ENCODE measurements around the gene RIN3.

Gene RIN3

GRCh38 chr14:92487513-92488133, 26.0 kb upstream of the RIN3 start:
- FAIRE-seq: no peak

GRCh38 chr14:92489394-92490238, 24.0 kb upstream of the RIN3 start:
- FAIRE-seq: no peak

- no peak for FAIRE-seq
Measured at GRCh38 chr14:92490239-92490959, 23.2 kb upstream of the RIN3 start.

GRCh38 chr14:92491782-92492181, 21.8 kb upstream of the RIN3 start:
- FAIRE-seq: no peak

- FAIRE-seq: no peak
Measured at GRCh38 chr14:92492258-92492657, 21.3 kb upstream of the RIN3 start.

DNA sequence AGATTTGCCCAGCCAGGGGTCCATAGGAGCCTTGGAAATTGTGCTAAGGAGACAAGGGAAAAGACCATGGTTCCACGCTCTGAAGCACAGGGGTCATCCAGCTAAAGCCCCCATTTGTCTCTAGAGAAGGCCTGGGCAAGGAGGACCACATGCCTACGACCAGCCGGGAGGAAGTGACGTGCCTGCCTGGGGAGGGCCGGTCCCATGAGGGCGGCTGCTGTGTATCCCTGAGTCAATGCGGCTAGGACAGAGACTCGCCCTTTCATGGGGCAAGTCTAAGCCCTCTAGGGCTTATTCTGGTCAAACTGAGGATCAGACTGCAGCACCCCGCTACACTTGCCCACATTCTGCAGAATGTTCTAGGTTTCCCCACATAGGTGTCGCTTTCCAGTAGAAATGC, 20.6 kb upstream of the RIN3 start:
- FAIRE-seq: no peak

DNA sequence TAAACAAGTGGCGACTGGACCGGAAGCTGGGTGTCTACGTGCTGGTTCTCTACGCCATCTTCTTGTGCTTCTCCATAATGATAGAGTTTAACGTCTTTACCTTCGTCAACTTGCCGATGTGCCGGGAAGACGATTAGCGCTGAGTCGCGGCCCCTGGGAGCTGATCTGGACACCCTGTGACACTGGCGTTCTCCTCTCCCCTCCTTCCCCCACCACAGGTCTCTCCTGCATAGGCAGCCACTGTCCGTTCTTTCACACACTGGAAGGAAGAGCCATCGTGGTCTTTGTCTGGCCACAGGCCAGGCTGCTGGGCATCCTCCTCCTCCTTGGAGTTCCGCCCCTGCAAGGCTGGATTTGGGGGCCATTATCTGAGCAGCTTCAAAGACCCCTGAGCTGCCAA, 20.1 kb upstream of the RIN3 start:
- no peak for FAIRE-seq

GRCh38 chr14:92494512-92494911, 19.1 kb upstream of the RIN3 start:
- FAIRE-seq: no peak

DNA sequence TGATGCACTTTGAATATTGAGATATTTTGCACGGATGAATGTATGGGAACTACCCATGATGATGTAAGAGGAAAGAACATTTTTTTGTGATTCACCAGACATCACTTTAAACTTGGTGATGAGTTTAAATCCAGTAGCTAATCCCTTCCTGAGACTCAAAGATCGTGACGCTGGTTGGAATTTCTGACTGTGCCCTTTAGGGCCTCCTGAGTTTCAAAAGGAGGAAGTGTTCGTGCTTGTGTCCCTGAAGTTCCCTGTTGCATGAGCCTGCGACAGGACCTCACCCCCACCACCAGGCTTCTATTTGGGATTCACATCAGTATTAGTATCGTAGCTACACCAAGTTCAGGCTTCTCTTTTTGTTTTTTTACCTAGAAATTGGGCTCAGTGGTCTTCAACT, 18.6 kb upstream of the RIN3 start:
- FAIRE-seq: no peak

GRCh38 chr14:92496191-92496857, 17.3 kb upstream of the RIN3 start:
- no peak for FAIRE-seq

- no peak for FAIRE-seq
Measured at GRCh38 chr14:92497391-92497790, 16.2 kb upstream of the RIN3 start.

- no peak for FAIRE-seq
Measured at GRCh38 chr14:92499234-92499633, 14.3 kb upstream of the RIN3 start.

- FAIRE-seq: no peak
Measured at GRCh38 chr14:92500491-92500941, 13.1 kb upstream of the RIN3 start.

GRCh38 chr14:92501891-92502351, 11.7 kb upstream of the RIN3 start:
- no peak for FAIRE-seq

DNA sequence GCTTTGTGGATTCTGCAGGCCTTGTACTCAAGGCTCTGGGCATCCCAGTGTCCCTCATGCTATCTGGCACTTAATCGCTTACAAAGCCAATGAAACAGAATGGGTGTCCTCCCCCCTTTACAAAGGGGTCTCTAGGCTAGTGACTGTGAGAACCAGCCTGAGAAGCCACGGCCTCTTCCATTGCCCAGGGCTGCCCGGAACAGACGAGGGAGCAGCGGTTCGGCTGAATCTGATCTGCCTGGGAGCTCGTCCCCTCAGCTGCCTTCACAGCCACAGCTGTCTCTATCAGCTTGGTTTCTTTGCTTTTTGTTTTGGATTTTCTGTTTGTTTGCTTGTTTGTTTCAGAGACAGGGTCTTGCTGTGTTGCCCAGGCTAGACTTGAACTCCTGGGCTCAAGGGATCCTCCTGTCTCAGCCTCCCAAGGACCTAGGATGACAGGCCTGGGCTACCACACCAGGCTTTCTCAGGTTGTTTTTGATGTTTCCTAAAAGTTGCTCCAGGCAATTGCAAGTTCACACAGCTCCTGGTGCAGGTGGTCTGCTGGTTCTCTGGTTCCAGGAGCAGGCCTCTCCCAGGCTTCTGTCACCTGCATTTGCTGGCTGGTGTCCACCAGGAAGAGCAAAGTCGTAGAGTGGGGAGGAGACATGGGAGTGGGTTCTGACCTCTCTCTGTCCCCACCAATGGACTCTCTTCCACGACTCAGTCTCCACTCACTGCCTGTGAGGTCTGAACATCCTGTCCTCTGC, 10.9 kb upstream of the RIN3 start:
- FAIRE-seq: no peak

- no peak for FAIRE-seq
Measured at GRCh38 chr14:92503756-92504491, 9.7 kb upstream of the RIN3 start.

DNA sequence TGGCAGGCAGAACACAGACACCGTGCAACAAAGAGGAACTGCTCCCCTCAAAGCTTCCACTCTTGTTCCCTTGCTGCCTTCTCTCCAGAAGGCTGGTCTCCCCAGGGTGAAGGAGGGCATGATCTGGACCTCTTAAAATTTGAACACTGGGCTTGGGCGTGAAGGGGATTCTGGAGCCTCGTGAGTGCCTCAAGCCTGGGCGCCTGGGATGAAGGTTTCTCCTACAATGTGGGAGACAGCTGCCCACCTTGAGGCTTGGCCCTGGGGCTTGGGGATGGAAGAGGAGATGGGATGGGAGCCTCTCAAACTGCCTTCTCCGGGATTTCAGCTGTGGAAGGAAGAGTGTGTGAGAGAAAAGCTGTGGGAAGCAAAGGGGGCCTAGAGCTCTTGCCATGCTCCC, 7.8 kb upstream of the RIN3 start:
- FAIRE-seq: no peak

DNA sequence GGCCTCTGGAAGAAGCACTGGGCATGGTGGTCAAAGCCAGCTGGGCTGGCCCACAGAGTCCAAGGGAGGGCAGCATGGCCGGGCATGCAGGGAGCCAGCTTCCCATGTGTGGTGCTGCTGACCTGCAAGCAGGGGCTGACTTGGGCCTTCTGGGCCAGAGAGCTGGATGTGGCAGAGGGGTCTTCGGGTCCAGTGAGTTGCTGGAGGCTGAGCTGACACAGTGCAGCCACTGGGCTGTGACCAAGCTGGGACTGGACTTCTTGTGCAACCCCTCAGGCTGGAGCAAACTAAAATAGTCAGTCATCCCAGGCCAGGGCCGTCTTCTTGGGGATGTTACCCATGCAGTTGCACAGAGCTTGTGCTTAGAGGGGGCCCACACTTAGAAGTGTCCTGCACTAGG, 7.3 kb upstream of the RIN3 start:
- no peak for FAIRE-seq

GRCh38 chr14:92507174-92507768, 6.3 kb upstream of the RIN3 start:
- FAIRE-seq: no peak

- FAIRE-seq: no peak
Measured at GRCh38 chr14:92510972-92511371, 2.6 kb upstream of the RIN3 start.
